Cardiac muscle cell (in vitro differentiated cells and primary cell): Measurements from ENCODE around the gene CA10. TPM values are rescaled to one million over a fixed set of nuclear protein-coding genes. Genes with fewer than 3 reads are reported as not detected.

Experiments
- DNase-seq, 2 donors: peaks; one replicate each; pipeline versions ENCODE4 v3.0.0 to v3.0.0-alpha.2; 2010 to 2017; ENCODE audit warnings: low read depth in 1 of 2, low spot score in 1 of 2
- H3K27ac ChIP-seq: fragments of 200-600 bp; sonication (generic); 2 replicates; pipeline ENCODE4 v1.5.1; 2016
- H3K27me3 ChIP-seq: fragments of 200-600 bp; sonication (generic); 2 replicates; pipeline ENCODE4 v1.6.0; 2016; ENCODE audit warnings: control low read depth
- H3K36me3 ChIP-seq: fragments of 200-600 bp; sonication (generic); 2 replicates; pipeline ENCODE4 v1.5.1; 2016; ENCODE audit warnings: control low read depth
- H3K4me1 ChIP-seq: fragments of 200-600 bp; sonication (generic); 2 replicates; pipeline ENCODE4 v1.8.1; 2017; ENCODE audit warnings: low read depth, mild to moderate bottlenecking, mixed run types
- H3K4me3 ChIP-seq: fragments of 200-600 bp; sonication (generic); 2 replicates; pipeline ENCODE4 v1.5.1; 2016; ENCODE audit warnings: mild to moderate bottlenecking
- H3K9me3 ChIP-seq: fragments of 200-600 bp; sonication (generic); 2 replicates; pipeline ENCODE4 v1.5.1; 2017; ENCODE audit warnings: low read depth, mild to moderate bottlenecking, control low read depth
- CTCF ChIP-seq: IDR thresholded peaks from 2 replicates; pipeline ENCODE4 v1.5.1; 2012; ENCODE audit warnings: low read depth, mild to moderate bottlenecking, low read length
- polyA plus RNA-seq: library from polyadenylated mRNA; unstranded; fragments of >200 nt; fragmentation: Nextera tagmentation; extraction: Ambion mirVana; gene quantifications from 2 replicates; pipeline ENCODE4 v1.2.1, GENCODE V29; 2016
- total RNA-seq: library from RNA; depleted of rRNA; stranded (reverse); fragments of >200 nt; gene quantifications from 2 replicates; pipeline ENCODE4 v1.2.3, GENCODE V29; 2016

Gene CA10
- total and polyA plus RNA-seq, 2 experiments from 2014 or later: not detected

DNA sequence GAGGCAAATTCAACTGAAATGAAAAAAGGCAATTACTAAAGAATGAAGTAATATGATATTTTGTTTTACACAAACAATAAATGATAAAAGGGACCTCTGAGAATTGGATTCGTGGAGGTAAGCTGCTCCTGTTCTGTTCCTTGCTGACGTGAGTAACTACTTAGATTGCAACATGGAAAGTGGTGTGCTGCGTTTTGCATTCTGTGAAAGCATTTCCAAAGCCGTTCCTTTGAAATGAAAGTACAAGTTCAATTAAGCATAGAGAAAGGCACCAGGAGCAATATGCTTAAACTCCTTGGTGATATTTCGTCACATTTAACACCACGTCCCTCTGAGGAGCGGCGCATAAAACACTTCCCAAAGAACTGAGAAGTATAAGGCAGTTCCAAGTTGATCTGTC is 516.5 kb downstream of the CA10 start:
- no peak for TF ChIP-seq CTCF
- DNase-seq: no peak
- H3K27ac ChIP-seq: no peak overlapping the region
- H3K4me1 ChIP-seq: no peaks in the 10 kb centered on the region
- H3K9me3 ChIP-seq: no peaks in the 10 kb centered on the region
- H3K4me3 ChIP-seq: no peak overlapping the region
- H3K36me3 ChIP-seq: no peaks in the 10 kb centered on the region
- H3K27me3 ChIP-seq: no peaks in the 10 kb centered on the region

GRCh38 chr17:51640108-51640622 is 518.3 kb downstream of the CA10 start:
- H3K27ac ChIP-seq: no peak overlapping the region
- no peak for DNase-seq
- H3K9me3 ChIP-seq: no peaks in the 10 kb centered on the region
- H3K27me3 ChIP-seq: no peaks in the 10 kb centered on the region
- TF ChIP-seq CTCF: no peak
- no peaks in the 10 kb centered on the region for H3K36me3 ChIP-seq
- no peak overlapping the region for H3K4me3 ChIP-seq
- H3K4me1 ChIP-seq: no peaks in the 10 kb centered on the region

GRCh38 chr17:51638971-51639370 is 519.5 kb downstream of the CA10 start:
- no peaks in the 10 kb centered on the region for H3K9me3 ChIP-seq
- H3K27me3 ChIP-seq: no peaks in the 10 kb centered on the region
- no peak for TF ChIP-seq CTCF
- no peaks in the 10 kb centered on the region for H3K4me1 ChIP-seq
- H3K27ac ChIP-seq: no peak overlapping the region
- no peaks in the 10 kb centered on the region for H3K36me3 ChIP-seq
- H3K4me3 ChIP-seq: no peak overlapping the region
- no peak for DNase-seq

GRCh38 chr17:51636291-51636690 is 522.2 kb downstream of the CA10 start:
- Histone ChIP-seq H3K27ac (no peak overlapping the region), H3K27me3 (no peaks in the 10 kb centered on the region), H3K4me1 (no peaks in the 10 kb centered on the region), H3K4me3 (no peak overlapping the region), H3K36me3 (no peaks in the 10 kb centered on the region), H3K9me3 (no peaks in the 10 kb centered on the region)
- DNase-seq: no peak
- TF ChIP-seq CTCF: no peak

DNA sequence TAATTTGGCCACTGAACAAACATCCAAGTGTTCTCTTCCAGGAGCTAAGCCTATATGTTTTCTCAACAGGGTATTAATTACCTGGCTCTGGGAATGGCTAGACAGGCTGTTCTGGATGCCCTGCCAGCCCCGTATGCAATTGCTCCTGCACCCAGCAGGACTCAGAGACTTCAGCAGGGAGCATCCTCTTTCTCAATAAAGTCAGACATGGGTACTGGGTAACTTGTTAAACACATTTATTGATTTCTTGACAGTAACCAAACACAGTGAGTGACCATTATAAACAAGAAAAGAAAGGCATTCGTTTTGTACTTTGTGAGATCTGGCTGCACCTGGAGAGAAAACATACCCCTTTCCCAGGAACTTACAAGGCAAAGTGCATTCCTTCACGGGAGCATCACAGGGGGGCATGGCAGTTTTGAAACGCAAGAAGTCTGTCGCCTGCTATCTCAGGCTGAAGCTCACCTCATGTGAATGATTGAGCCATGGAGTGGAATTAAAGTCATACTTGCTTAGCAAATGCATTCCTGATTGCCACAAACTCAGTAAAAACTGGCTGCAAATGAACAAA is 528.3 kb downstream of the CA10 start:
- Histone ChIP-seq H3K4me3 (no peak overlapping the region), H3K27me3 (no peaks in the 10 kb centered on the region), H3K36me3 (no peaks in the 10 kb centered on the region), H3K27ac (no peak overlapping the region), H3K4me1 (no peaks in the 10 kb centered on the region), H3K9me3 (no peaks in the 10 kb centered on the region)
- no peak for DNase-seq
- TF ChIP-seq CTCF: no peak
